Neural cell (in vitro differentiated cells): Measurements from ENCODE around the gene SPANXD.

Experiments
- EP300 ChIP-seq: fragments of 450-650 bp; conservative IDR thresholded peaks from 2 replicates; pipeline ENCODE4 v1.6.1; 2014; ENCODE audit warnings: antibody characterized with exemption, mild to moderate bottlenecking, moderate library complexity; ENCODE audit not compliant: poor library complexity, severe bottlenecking
- EZH2 ChIP-seq: fragments of 200-600, 300-800 bp; shearing (Covaris generic), sonication (generic); IDR thresholded peaks from 2 replicates; pipeline ENCODE4 v1.6.1; 2014; ENCODE audit warnings: antibody characterized with exemption, low read length, borderline replicate concordance, mild to moderate bottlenecking; ENCODE audit not compliant: insufficient read depth, poor library complexity, severe bottlenecking
- MXI1 ChIP-seq: fragments of 450-650 bp; conservative IDR thresholded peaks from 2 replicates; pipeline ENCODE4 v1.6.1; 2014; ENCODE audit warnings: antibody characterized with exemption, mild to moderate bottlenecking; ENCODE audit not compliant: poor library complexity, severe bottlenecking
- POLR2AphosphoS5 ChIP-seq: IDR thresholded peaks from 2 replicates; pipeline ENCODE4 v1.6.1; 2012
- RAD21 ChIP-seq: fragments of 450-650 bp; conservative IDR thresholded peaks from 2 replicates; pipeline ENCODE4 v1.6.1; 2014; ENCODE audit warnings: antibody characterized with exemption, mild to moderate bottlenecking, moderate library complexity
- REST ChIP-seq: IDR thresholded peaks from 2 replicates; pipeline ENCODE4 v1.6.1; 2012; ENCODE audit warnings: borderline replicate concordance
- TAF1 ChIP-seq: IDR thresholded peaks from 2 replicates; pipeline ENCODE4 v1.6.1; 2012; ENCODE audit warnings: low read depth
- TF ChIP-seq, protein P1 (sequence below): fragments of 450-650 bp; IDR thresholded peaks from 2 replicates; pipeline ENCODE4 v1.5.1; 2014; ENCODE audit warnings: antibody characterized with exemption, mild to moderate bottlenecking, moderate library complexity; ENCODE audit not compliant: poor library complexity, severe bottlenecking

DNA sequence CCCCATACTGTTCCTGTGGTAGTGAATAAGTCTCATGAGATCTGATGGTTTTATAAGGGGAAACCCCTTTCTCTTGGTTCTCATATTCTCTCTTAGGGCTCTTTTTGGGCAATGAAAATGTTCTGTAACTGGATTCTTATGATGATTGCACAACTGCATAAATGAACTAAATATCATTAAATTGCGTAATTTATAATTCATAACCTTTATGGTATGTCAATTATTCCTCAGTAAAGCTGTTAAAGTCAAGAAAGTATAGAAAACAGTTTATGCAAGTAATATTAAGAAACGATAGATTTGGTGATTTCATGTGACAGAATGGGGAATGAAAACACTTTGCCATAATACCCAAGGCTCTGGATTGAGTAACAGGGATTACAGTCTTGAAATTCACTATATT lies 33.5 kb upstream of the SPANXD start:
- TF ChIP-seq, protein P1, sequence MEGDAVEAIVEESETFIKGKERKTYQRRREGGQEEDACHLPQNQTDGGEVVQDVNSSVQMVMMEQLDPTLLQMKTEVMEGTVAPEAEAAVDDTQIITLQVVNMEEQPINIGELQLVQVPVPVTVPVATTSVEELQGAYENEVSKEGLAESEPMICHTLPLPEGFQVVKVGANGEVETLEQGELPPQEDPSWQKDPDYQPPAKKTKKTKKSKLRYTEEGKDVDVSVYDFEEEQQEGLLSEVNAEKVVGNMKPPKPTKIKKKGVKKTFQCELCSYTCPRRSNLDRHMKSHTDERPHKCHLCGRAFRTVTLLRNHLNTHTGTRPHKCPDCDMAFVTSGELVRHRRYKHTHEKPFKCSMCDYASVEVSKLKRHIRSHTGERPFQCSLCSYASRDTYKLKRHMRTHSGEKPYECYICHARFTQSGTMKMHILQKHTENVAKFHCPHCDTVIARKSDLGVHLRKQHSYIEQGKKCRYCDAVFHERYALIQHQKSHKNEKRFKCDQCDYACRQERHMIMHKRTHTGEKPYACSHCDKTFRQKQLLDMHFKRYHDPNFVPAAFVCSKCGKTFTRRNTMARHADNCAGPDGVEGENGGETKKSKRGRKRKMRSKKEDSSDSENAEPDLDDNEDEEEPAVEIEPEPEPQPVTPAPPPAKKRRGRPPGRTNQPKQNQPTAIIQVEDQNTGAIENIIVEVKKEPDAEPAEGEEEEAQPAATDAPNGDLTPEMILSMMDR = no peak
- TF ChIP-seq RAD21 = no peak
- no peak for TF ChIP-seq EZH2
- no peak for TF ChIP-seq TAF1
- TF ChIP-seq REST = no peak
- no peak for TF ChIP-seq EP300
- no peak for TF ChIP-seq POLR2AphosphoS5
- TF ChIP-seq MXI1 = no peak
